Measurements from ENCODE around the gene PDE4A.

GRCh38 chr19:10384580-10384979 is 35.8 kb upstream of the PDE4A start:
- no peak for TF ChIP-seq CTCF (IDR thresholded peaks at IDR 0.05)
- no peak for TF ChIP-seq POLR2A (IDR thresholded peaks at IDR 0.05)

All from adrenal gland (tissue), 5 donors.